Measurements from ENCODE around the gene LRP1. TPM values are rescaled to one million over a fixed set of nuclear protein-coding genes. Genes with fewer than 3 reads are reported as not detected.

LRP1 gene
- total RNA-seq, 6 experiments from 2014 or later, result 187 to 332 (median 201) TPM

- Mint-ChIP-seq H3K4me3 (no peak overlapping the region), H3K9me3 (no peaks in the 10 kb centered on the region), H3K36me3 (ENCODE audit: low read depth) (peaks cover 49% of the 10 kb centered on the region), H3K27ac (peak overlapping the region; percentile 97), H3K4me1 (ENCODE audit: low read depth) (peaks cover 83% of the 10 kb centered on the region), H3K27me3 (ENCODE audit: insufficient read depth) (peaks cover 4% of the 10 kb centered on the region)
- no peak for TF ChIP-seq CTCF (IDR thresholded peaks at IDR 0.05)
- no peak for DNase-seq
Observed at GRCh38 chr12:57150400-57151000, 22.2 kb downstream of the LRP1 start.

GRCh38 chr12:57151741-57152630 lies 23.7 kb downstream of the LRP1 start:
- Mint-ChIP-seq H3K4me3 (peak overlapping the region; percentile 31), H3K4me1 (ENCODE audit: low read depth) (peaks cover 68% of the 10 kb centered on the region), H3K36me3 (ENCODE audit: low read depth) (peaks cover 47% of the 10 kb centered on the region), H3K9me3 (no peaks in the 10 kb centered on the region), H3K27ac (peak overlapping the region; percentile 97), H3K27me3 (ENCODE audit: insufficient read depth) (peaks cover 6% of the 10 kb centered on the region)
- TF ChIP-seq CTCF (IDR thresholded peaks at IDR 0.05), result no peak
- peak; percentile 63 for DNase-seq

DNA sequence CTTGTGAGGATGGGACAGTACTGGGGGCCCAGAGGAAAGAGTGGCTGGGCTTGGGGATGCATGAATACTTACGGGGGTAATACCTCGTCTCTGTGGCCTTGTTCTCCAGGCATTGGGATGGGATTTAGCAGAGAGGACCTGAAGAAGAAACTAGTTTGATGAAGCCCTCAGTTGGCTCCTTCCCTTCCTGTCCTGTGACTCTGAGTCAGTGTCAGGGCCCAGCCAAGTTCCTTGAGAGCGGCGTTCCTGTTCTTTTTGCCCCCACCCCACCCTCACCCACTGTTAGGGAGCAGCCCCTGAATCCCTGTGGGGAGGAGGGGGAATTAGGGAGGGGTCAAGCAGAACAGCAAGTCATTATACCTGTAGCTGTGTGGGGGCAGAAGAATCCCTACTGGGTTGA lies 24.4 kb downstream of the LRP1 start:
- peaks cover 6% of the 10 kb centered on the region for H3K27me3 Mint-ChIP-seq (ENCODE audit: insufficient read depth)
- no peaks in the 10 kb centered on the region for H3K9me3 Mint-ChIP-seq
- no peak for TF ChIP-seq CTCF (IDR thresholded peaks at IDR 0.05)
- peak overlapping the region; percentile 31 for H3K4me3 Mint-ChIP-seq
- peak overlapping the region; percentile 97 for H3K27ac Mint-ChIP-seq
- peaks cover 50% of the 10 kb centered on the region for H3K36me3 Mint-ChIP-seq (ENCODE audit: low read depth)
- peaks cover 62% of the 10 kb centered on the region for H3K4me1 Mint-ChIP-seq (ENCODE audit: low read depth)
- peak; percentile 41 for DNase-seq

GRCh38 chr12:57153415-57153997 lies 25.2 kb downstream of the LRP1 start:
- Mint-ChIP-seq H3K36me3 (ENCODE audit: low read depth) (peaks cover 51% of the 10 kb centered on the region), H3K4me3 (0 out of 2 replicates have a peak overlapping the region, but pooled peaks have one; percentile 31), H3K27ac (peak overlapping the region; percentile 97), H3K4me1 (ENCODE audit: low read depth) (peaks cover 53% of the 10 kb centered on the region), H3K9me3 (no peaks in the 10 kb centered on the region), H3K27me3 (ENCODE audit: insufficient read depth) (peaks cover 6% of the 10 kb centered on the region)
- no peak for TF ChIP-seq CTCF (IDR thresholded peaks at IDR 0.05)
- no peak for DNase-seq

- Mint-ChIP-seq H3K27me3 (ENCODE audit: insufficient read depth) (peaks cover 6% of the 10 kb centered on the region), H3K4me3 (no peak overlapping the region), H3K4me1 (ENCODE audit: low read depth) (peaks cover 50% of the 10 kb centered on the region), H3K36me3 (ENCODE audit: low read depth) (peaks cover 49% of the 10 kb centered on the region), H3K9me3 (no peaks in the 10 kb centered on the region), H3K27ac (peak overlapping the region; percentile 38)
- no peak for TF ChIP-seq CTCF (IDR thresholded peaks at IDR 0.05)
- no peak for DNase-seq
Observed at GRCh38 chr12:57154076-57154475, 25.8 kb downstream of the LRP1 start.

Measured in HFFc6 (cell line).